ENCODE data around the gene ITGA7.

The ITGA7 gene

DNA sequence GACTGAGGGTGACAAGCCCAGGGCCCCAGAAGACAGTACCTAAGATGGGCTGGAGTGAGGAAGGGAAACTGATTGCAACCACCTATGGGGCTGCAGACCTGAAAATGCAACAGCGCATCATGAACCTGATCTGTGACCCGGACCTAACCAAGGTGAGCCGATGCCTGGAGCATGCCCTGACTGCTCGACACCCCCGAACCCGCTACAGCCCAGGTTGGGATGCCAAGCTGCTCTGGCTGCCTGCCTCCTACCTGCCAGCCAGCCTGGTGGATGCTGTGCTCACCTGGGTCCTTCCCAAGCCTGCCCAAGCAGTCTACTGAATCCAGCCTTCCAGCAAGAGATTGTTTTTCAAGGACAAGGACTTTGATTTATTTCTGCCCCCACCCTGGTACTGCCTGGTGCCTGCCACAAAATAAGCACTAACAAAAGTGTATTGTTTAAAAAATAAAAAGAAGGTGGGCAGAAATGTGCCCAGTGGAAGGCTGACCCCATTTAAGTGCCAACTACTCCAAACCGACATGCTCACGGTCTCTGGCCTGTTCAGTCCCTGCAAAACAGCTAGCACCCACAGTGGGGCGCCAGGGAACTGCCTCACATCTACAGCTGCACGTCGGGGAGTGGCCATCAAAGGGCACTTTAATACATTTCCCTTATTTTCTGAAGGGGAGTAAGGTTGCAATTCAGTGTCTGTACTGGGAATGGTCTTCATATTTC is 16.7 kb upstream of the ITGA7 start:
- TF ChIP-seq, protein P1, sequence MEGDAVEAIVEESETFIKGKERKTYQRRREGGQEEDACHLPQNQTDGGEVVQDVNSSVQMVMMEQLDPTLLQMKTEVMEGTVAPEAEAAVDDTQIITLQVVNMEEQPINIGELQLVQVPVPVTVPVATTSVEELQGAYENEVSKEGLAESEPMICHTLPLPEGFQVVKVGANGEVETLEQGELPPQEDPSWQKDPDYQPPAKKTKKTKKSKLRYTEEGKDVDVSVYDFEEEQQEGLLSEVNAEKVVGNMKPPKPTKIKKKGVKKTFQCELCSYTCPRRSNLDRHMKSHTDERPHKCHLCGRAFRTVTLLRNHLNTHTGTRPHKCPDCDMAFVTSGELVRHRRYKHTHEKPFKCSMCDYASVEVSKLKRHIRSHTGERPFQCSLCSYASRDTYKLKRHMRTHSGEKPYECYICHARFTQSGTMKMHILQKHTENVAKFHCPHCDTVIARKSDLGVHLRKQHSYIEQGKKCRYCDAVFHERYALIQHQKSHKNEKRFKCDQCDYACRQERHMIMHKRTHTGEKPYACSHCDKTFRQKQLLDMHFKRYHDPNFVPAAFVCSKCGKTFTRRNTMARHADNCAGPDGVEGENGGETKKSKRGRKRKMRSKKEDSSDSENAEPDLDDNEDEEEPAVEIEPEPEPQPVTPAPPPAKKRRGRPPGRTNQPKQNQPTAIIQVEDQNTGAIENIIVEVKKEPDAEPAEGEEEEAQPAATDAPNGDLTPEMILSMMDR (conservative IDR thresholded peaks at IDR 0.05), result peak; percentile 76
- TF ChIP-seq ZFX (IDR thresholded peaks at IDR 0.05), result no peak
- no peak overlapping the region for H3K27ac ChIP-seq

DNA sequence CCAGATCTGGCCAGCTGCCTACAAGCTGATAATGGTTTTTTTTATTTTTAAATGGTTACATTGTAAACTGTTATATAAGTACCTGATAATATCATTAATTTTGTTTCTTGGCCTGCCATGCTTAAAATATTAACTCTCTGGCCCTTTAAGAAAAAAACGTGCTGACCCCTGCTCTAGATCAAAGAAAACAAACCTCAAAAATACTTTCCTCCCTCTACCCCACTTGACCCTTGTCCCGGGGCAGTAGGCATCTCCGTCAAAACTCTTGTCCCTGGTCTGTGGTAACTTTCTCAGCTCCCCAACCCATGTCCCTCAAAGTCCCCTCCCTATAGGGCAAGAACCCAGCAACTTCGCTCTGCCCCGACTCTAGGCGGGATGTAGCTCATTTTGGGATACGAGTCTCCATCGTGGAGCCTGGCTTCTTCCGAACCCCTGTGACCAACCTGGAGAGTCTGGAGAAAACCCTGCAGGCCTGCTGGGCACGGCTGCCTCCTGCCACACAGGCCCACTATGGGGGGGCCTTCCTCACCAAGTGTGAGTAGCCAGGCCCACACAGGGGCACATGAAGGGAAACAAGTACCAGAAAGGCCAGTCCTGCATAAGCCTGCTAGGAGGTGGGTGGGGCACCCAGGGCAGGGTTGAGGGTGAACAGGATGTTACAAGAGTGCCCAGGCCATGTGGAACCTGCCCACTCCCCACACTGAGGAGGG is 16.0 kb upstream of the ITGA7 start:
- no peak for TF ChIP-seq ZFX (IDR thresholded peaks at IDR 0.05)
- TF ChIP-seq, protein P1 (conservative IDR thresholded peaks at IDR 0.05), result no peak
- H3K27ac ChIP-seq, result no peak overlapping the region

DNA sequence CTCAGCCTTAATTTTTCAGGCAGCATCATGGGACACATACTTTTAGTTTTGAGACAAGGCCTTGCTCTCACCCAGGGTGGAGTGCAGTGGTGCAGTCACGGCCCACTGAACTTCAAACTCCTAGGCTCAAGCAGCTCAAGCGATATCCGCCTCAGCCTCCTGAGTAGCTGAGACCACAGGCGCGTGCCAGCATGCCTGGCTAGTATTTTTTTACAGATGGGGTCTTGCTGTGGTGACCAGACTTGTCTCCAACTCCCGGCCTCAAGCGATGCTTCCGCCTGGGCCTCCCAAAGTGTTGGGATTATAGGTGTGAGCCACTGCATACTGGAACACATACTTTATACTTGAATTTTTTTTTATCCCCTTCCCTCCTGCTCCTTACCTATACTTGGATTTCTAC is 15.2 kb upstream of the ITGA7 start:
- TF ChIP-seq, protein P1 (conservative IDR thresholded peaks at IDR 0.05), result no peak
- no peak for TF ChIP-seq ZFX (IDR thresholded peaks at IDR 0.05)
- no peak overlapping the region for H3K27ac ChIP-seq

DNA sequence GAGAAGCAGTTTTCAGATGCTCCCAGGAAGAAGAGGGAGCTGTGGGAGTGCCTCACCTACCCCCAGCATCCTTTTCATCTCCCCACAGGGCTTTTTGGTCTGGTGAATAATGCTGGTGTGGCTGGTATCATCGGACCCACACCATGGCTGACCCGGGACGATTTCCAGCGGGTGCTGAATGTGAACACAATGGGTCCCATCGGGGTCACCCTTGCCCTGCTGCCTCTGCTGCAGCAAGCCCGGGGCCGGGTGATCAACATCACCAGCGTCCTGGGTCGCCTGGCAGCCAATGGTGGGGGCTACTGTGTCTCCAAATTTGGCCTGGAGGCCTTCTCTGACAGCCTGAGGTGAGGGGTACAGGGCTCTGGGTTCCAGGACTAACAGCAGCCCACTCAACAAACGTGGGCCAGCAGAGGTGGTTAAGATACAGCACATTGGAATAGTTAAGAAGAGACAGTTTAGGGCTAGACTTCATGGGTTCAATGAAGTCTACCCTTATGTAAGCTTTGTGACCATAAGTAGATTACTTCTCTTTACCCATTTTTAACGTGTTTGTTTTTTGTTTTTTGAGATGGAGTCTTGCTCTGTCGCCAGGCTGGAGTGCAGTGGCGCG is 14.0 kb upstream of the ITGA7 start:
- no peak overlapping the region for H3K27ac ChIP-seq
- TF ChIP-seq, protein P1 (conservative IDR thresholded peaks at IDR 0.05), result no peak
- TF ChIP-seq ZFX (IDR thresholded peaks at IDR 0.05), result no peak

DNA sequence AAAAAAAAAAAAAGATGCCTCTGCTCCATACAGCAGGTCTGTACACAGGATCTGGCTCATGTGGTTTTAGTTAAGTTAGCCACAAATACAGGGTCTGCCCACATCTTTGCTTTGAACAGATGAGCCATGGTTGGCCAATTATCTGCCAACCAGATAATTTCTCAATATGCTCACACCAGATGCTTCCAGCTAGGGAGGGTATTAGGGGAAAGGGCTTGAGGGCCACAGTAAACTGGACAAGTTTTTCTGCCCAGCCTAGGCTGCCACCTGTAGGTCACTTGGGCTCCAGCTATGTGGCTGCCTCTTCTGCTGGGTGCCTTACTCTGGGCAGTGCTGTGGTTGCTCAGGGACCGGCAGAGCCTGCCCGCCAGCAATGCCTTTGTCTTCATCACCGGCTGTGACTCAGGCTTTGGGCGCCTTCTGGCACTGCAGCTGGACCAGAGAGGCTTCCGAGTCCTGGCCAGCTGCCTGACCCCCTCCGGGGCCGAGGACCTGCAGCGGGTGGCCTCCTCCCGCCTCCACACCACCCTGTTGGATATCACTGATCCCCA is 13.3 kb upstream of the ITGA7 start:
- no peak overlapping the region for H3K27ac ChIP-seq
- no peak for TF ChIP-seq ZFX (IDR thresholded peaks at IDR 0.05)
- TF ChIP-seq, protein P1 (conservative IDR thresholded peaks at IDR 0.05), result peak; percentile 73

DNA sequence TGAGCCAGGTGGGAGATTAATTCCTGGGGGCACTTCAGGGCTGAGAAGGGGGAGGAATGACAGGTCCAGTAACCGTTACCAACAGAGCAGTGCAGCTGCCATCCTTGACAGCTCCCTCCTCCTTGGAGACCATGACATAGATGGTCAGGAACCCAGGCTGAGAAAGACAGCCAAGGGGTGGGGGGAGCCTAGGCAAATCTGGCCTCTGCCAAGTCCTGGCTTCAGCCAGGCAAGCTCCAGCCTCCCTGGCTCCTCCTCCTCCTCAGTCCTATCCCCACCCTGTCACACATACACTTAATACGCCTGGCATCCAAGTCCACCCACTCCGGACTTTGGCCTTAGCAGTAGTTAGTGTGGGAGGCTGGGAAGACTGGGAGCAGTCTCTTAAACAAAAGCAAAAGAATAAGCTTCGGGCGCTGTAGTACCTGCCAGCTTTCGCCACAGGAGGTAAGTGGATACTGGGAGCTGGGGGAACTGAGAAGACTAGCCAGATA is 12.4 kb upstream of the ITGA7 start, which contains the start of gene RDH5:
TSS of gene RDH5 (plus strand) at position 323 of the 494 bp plus-strand sequence. CDS start 792 bp downstream, outside the sequence.
- H3K27ac ChIP-seq, result no peak within 1 kb of the TSS
- TF ChIP-seq, protein P1 (conservative IDR thresholded peaks at IDR 0.05), result no peak
- TF ChIP-seq ZFX (IDR thresholded peaks at IDR 0.05), result no peak
